ENCODE results near the gene NHEJ1.

DNA sequence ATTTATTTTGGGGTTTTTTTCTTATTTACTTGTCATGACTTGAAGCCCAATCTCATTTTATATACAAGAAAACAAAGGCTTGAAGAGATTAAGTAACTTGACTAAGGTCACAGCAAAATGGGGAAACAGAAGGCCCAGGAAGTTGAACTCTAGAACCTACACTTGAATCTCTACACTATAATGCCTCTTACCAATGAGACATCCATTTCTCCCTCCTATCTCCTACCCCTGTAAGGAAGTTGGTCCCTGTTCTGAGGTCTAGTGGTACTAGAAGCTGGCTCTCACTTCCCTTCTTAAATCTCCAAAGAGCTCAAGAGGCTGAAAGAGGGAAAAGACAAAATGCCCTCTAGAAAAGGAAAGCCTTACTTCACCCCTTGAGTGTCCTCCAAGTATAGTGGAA is 74.4 kb downstream of the NHEJ1 start:
- TF ChIP-seq, protein P1, sequence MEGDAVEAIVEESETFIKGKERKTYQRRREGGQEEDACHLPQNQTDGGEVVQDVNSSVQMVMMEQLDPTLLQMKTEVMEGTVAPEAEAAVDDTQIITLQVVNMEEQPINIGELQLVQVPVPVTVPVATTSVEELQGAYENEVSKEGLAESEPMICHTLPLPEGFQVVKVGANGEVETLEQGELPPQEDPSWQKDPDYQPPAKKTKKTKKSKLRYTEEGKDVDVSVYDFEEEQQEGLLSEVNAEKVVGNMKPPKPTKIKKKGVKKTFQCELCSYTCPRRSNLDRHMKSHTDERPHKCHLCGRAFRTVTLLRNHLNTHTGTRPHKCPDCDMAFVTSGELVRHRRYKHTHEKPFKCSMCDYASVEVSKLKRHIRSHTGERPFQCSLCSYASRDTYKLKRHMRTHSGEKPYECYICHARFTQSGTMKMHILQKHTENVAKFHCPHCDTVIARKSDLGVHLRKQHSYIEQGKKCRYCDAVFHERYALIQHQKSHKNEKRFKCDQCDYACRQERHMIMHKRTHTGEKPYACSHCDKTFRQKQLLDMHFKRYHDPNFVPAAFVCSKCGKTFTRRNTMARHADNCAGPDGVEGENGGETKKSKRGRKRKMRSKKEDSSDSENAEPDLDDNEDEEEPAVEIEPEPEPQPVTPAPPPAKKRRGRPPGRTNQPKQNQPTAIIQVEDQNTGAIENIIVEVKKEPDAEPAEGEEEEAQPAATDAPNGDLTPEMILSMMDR (optimal IDR thresholded peaks at IDR 0.05 in 1 of 3, IDR thresholded peaks at IDR 0.05 in 1 of 3, conservative IDR thresholded peaks at IDR 0.05 in 1 of 3; ENCODE audit: extremely low read depth in 1 of 3, insufficient read depth in 2 of 3, low read length in 3 of 3), result no peak
- no peak for TF ChIP-seq EZH2 (IDR thresholded peaks at IDR 0.05; ENCODE audit: low read length)
